ENCODE results near the gene AFF4. TPM values are rescaled to one million over a fixed set of nuclear protein-coding genes. Genes with fewer than 3 reads are reported as not detected.
A peak's percentile ranks its signal among the peaks of the same experiment; 100 is the strongest.

AFF4 gene
- total and polyA plus RNA-seq, 9 of the 15 experiments (the other 6 are each of a cell fraction or from before 2014, with no cell fraction given), result 1.7 to 25.8 (median 17.9) TPM

GRCh38 chr5:132941331-132941730, 22.1 kb downstream of the AFF4 start:
- ATAC-seq (no peak), DNase-seq (ENCODE audit: extremely low read depth in 1 of 4, low spot score in 3 of 4) (no peak), FAIRE-seq (no peak)
- BruUV-seq (replicated peaks), result no TSS peak
- H3K79me2 ChIP-seq (ENCODE audit: control insufficient read depth, insufficient read depth, low read length), result peaks cover 54% of the 10 kb centered on the region
- H3K9ac ChIP-seq (ENCODE audit: insufficient read depth in 1 of 2, low read depth in 2 of 2, low read length in 2 of 2), result no peak overlapping the region
- peaks cover 20% of the 10 kb centered on the region; the same call in 1 of the 3 replicates for H3K36me3 ChIP-seq (ENCODE audit: control insufficient read depth, insufficient read depth, low read length)
- no peak overlapping the region for H2AFZ ChIP-seq (ENCODE audit: low read depth, low read length)
- no peaks in the 10 kb centered on the region for H3K9me1 ChIP-seq (ENCODE audit: control insufficient read depth, insufficient read depth, low read length)
- H3K4me1 ChIP-seq (replicated peaks in 1 of 2; ENCODE audit: control insufficient read depth in 2 of 2, insufficient read depth in 2 of 2, low read length in 2 of 2), result no peaks in the 10 kb centered on the region; a peak in 1 of 5 replicates
- H3K9me3 ChIP-seq (replicated peaks; ENCODE audit: control insufficient read depth, insufficient read depth, low read depth, low read length), result no peaks in the 10 kb centered on the region
- intact Hi-C loops (cut with micrococcal nuclease) (no loop called here), in situ Hi-C loops (cut with MboI) (no loop called here)
- no peaks in the 10 kb centered on the region for H3K27me3 ChIP-seq (ENCODE audit: control insufficient read depth in 2 of 2, insufficient read depth in 2 of 2, low read length in 2 of 2)
- H3K4me3 ChIP-seq, result no peak overlapping the region
- WGBS (ENCODE audit: insufficient coverage, low coverage, missing lambda C conversion rate), result 93% methylated on average over 5 of the region's 5 CpGs
- H3K27ac ChIP-seq (ENCODE audit: extremely low read depth, low read depth, low read length), result no peak overlapping the region
- peaks cover 10% of the 10 kb centered on the region; the same call in 1 of the 2 replicates for H4K20me1 ChIP-seq (replicated peaks; ENCODE audit: control insufficient read depth, insufficient read depth, low read length)
- TF ChIP-seq ZHX1 (conservative IDR thresholded peaks at IDR 0.05; ENCODE audit: low read length) (no peak), CEBPB (tag; IDR thresholded peaks at IDR 0.05) (peak; percentile 45; the same call in 1 of the 2 replicates)
- ChIA-PET POLR2A (interaction anchor here (1.2 to 3.2 kb wide), 2 partner anchors 11 to 21 kb away, joined by 5 to 12 read pairs; no protein-coding TSS in a partner anchor), CTCF (ENCODE audit: low intra/inter-chr PET ratio) (no interaction called here)
- H3K4me2 ChIP-seq (ENCODE audit: insufficient read depth, low read length), result no peak overlapping the region

GRCh38 chr5:132928062-132928407, 35.4 kb downstream of the AFF4 start:
- Histone ChIP-seq H3K4me2 (ENCODE audit: insufficient read depth, low read length) (no peak overlapping the region), H3K4me1 (replicated peaks in 1 of 2; ENCODE audit: control insufficient read depth in 2 of 2, insufficient read depth in 2 of 2, low read length in 2 of 2) (peaks cover 0 to 6% of the 10 kb centered on the region in 2 experiments; a peak in 2 of 5 replicates), H4K20me1 (replicated peaks; ENCODE audit: control insufficient read depth, insufficient read depth, low read length) (no peaks in the 10 kb centered on the region), H3K4me3 (no peak overlapping the region), H3K36me3 (ENCODE audit: control insufficient read depth, insufficient read depth, low read length) (peaks cover 73% of the 10 kb centered on the region), H2AFZ (ENCODE audit: low read depth, low read length) (no peak overlapping the region), H3K27ac (ENCODE audit: extremely low read depth, low read depth, low read length) (no peak overlapping the region), H3K9me1 (ENCODE audit: control insufficient read depth, insufficient read depth, low read length) (no peaks in the 10 kb centered on the region), H3K9me3 (replicated peaks; ENCODE audit: control insufficient read depth, insufficient read depth, low read depth, low read length) (no peaks in the 10 kb centered on the region), H3K79me2 (ENCODE audit: control insufficient read depth, insufficient read depth, low read length) (peaks cover 7% of the 10 kb centered on the region; the same call in 2 of the 3 replicates), H3K9ac (ENCODE audit: insufficient read depth in 1 of 2, low read depth in 2 of 2, low read length in 2 of 2) (no peak overlapping the region), H3K27me3 (ENCODE audit: control insufficient read depth in 2 of 2, insufficient read depth in 2 of 2, low read length in 2 of 2) (no peaks in the 10 kb centered on the region)
- in situ Hi-C loops (cut with MboI) (no loop called here), intact Hi-C loops (cut with micrococcal nuclease) (no loop called here)
- WGBS (ENCODE audit: insufficient coverage, low coverage, missing lambda C conversion rate), result 55% methylated on average over 2 of the region's 2 CpGs
- CTCF ChIA-PET (ENCODE audit: low intra/inter-chr PET ratio), result no interaction called here
- POLR2A ChIA-PET, result interaction anchor here (1.1 kb wide), 1 partner anchor 19 kb away, joined by 4 read pairs; no protein-coding TSS in a partner anchor
- ATAC-seq, result no peak
- no peak for DNase-seq (ENCODE audit: extremely low read depth in 1 of 4, low spot score in 3 of 4)
- BruUV-seq (replicated peaks), result no TSS peak
- no peak for FAIRE-seq
- TF ChIP-seq MYBL2 (IDR thresholded peaks at IDR 0.05; ENCODE audit: low read depth) (no peak), MYBL2 (CRISPR knock-in tag; IDR thresholded peaks at IDR 0.05; ENCODE audit: borderline replicate concordance) (no peak), TRIM28 (IDR thresholded peaks at IDR 0.05) (no peak), DMBX1 (CRISPR knock-in tag; IDR thresholded peaks at IDR 0.05; ENCODE audit: borderline replicate concordance) (peak; percentile 82), GTF2A2 (tag; IDR thresholded peaks at IDR 0.05) (0 out of 2 replicates have a peak, but pooled peaks have one; percentile 47), JUN (IDR thresholded peaks at IDR 0.05; ENCODE audit: borderline replicate concordance, low read depth, low read length) (no peak), JUN (CRISPR knock-in tag; IDR thresholded peaks at IDR 0.05; ENCODE audit: borderline replicate concordance) (no peak), ZNF3 (CRISPR knock-in tag; IDR thresholded peaks at IDR 0.05) (no peak), ZBTB9 (CRISPR knock-in tag; IDR thresholded peaks at IDR 0.05) (no peak), SMAD4 (CRISPR knock-in tag; conservative IDR thresholded peaks at IDR 0.05) (peak; percentile 48; the same call in 1 of the 2 replicates)

Measured in K562 (cell line).